HG03280 (cell line): Measurements from ENCODE around the gene C1orf159.
"Not testable (repeated sequence)": the region's sequence is repeated elsewhere in the genome, so short reads cannot be mapped to it uniquely, and the experiment has no call there.

ENCODE experiments used
- ATAC-seq: cut with Tn5 transposase; IDR thresholded peaks from one replicate; pipeline ENCODE4 v1.9.1; 2021; ENCODE audit warnings: mild to moderate bottlenecking, moderate library complexity; ENCODE audit not compliant: unreplicated experiment

The C1orf159 gene

DNA sequence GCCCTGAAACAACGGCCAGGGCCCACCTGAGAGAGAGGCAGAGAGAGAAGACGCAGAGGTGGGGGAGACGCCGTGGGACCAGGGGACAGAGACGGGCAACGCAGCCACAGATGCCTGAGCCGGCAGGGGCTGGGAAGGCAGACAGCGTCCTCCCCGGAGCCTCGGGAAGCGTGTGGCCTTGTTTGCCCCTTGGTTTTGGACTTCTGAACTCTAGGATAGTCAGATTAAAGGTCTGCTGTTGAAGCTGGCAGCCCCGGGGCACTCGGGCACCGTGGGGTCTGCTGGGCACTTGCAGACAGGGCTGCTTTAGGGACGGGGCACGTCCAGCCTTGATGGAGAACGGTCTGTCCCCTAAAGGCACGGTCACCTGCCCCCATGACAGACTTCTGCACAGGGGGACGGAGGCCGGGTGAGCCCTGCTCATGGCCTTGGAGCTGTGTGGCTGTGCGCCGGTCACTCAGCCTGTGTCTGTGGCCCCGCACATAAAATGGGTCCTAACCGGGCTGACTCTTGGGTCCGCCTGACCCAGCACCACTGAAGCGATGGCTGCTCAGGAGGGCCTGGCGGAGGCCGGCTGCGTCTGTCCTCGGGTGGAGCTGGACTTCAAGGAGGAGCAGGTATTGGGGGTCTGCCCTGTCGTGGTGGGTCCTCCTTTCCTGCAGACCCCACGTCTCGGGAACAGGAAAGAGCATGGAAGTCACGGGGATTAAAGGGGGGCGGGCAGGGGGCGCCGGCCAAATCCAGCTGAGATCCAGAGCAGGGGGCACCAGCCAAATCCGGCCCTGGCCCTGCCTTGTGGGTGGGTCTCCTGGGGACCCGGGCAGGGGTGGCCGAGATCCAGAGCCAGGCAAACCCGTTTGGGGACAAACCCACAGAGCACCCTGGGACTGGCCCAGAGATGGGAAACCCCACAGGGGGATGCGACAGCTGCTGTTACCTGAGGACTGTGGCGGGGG is 32.2 kb downstream of the C1orf159 start:
- ATAC-seq = no peak

DNA sequence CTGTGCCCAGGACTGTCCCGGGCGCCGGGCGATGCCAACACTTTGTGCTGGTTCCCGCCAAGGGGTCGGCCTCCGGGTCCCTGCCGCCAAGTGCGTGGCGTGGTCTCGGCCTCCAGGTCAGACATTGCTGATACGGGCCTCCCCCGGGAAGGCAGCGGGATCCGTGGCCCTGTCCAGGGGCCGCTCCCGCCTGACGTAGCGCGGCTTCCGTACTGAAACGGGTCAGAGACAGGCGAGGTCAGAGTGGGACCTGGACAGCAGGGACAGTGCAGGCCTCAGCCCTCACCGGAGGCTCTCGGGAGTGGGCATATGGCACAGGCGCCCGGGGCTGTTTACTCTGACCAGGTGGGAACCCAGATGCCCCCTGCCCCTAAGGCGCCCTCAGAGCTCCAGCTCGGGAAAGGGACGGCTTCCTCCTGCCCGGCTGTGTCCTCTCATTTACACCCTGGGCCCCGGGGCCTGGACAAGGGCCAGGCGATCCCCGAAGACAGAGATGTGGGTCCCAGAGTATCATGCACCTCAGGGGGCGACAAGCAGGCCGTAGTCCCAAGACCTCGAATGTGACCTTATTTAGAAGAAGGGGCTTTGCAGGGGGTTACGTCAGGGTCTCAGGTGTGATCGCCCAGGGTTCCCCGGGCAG is 33.0 kb downstream of the C1orf159 start:
- ATAC-seq = no peak

DNA sequence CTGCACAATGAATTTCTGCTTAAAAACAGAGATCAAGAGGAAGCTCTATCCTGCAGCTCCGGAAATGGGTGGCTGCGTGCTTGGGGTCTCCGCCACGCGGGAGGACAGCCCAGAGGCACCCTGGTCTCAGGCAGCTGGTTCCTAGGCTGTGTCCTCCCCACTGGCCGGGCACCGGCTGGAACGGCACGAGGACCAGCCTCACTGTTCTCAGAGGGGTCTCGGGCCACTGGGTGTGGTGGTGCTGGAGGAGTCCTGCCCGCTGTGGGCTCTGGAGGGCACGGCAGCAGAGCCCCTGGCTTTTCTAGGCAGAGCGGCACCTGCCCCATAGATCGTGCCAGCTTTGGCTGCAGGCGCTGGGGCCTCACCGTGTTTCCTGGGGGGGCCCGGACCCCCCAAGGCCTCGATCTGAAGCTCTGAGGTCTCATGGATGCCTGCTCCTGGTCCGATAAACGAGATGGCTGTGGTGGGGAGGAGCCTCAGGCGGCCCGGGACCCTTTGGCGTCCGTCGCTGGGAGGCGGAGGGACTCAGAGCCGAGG is 33.6 kb downstream of the C1orf159 start:
- no peak for ATAC-seq

DNA sequence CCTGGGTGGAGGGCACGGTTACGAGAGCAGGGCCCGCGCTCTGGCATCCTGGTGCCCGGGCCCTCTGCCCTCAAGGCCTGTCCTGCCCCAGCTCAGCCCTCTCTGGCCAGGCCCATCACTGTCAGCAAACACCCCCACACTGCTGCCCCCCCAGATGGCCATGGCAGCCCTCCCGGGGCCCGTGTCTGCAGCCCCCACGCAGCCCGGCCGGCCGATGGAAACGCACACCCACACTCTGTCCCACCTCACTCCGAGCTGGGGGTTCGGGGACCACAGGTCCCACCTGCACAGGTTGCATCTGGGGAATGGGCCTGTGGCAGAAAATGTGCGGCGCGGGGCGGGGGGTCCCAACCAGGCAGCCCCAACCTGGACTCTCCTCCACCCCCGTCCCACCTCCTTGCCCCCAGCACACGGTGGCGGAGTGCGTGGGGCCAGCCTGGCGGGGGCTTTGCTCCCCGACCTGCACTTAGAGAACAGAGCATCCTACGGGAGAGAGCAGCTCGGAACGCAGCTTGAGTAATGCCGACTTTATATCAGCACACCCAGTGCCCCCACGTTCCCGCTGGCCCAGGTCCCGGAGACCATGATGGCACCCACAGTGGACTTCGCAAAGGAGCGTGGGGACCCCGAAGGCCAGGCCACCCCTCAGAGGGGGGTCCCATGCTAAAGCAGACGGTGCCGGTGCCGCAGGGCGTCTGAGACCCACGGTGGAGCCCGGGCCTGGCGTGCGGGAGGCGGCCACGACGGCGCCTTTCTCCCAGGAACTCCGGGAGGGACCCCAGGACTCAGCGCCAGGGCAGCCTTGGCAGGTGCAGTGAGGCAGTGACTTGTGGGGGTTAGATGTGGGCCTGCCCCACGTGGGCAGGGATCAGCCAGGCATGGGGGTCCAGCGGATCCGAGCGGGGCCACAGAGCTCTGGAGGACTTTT is 34.3 kb downstream of the C1orf159 start:
- ATAC-seq = no peak

DNA sequence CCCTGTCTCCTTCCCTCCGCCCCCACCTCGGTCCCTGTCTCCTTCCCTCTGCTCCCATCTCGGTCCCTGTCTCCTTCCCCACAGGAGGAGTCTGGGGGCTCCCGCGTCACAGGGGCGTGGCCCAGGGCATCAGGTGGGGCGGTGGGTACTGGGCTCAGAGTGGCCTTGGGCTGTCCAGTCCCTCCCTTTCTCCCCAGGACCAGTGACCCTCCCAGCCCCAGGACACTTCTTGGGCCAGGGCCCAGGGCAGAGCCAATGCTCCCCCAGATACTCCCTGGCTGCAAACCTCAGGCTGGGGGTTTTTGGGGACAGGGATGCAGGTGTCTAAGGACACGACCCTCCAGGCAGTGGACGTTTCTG is 35.0 kb downstream of the C1orf159 start:
- no peak for ATAC-seq

DNA sequence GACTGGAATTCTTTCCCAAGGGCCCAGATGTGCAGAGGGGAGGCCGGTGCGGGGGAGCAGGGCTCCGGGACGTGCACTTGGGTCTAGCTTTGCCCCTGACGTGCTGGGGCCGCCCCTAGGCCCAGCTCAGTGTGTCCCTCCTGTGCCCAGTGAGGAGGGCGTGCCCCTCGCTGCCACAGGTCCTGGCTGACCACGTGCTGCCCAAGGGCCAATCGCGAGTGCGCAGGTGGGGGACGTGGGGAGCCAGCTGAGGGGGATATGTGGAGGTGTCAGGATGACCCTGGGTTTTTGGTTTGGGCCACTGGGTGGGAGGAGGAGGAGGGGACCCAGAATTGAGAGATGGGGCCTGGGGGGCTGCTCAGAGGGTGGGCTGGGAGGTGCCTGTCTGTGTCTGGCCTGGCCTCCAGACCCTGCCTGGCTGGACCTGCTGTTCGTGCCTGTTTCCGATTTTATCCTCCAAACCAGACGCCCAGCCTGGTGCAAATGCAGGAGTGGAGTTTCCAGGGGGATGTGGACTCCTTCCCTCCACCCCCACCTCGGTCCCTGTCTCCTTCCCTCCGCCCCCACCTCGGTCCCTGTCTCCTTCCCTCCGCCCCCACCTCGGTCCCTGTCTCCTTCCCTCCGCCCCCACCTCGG is 35.6 kb downstream of the C1orf159 start:
- no peak for ATAC-seq

DNA sequence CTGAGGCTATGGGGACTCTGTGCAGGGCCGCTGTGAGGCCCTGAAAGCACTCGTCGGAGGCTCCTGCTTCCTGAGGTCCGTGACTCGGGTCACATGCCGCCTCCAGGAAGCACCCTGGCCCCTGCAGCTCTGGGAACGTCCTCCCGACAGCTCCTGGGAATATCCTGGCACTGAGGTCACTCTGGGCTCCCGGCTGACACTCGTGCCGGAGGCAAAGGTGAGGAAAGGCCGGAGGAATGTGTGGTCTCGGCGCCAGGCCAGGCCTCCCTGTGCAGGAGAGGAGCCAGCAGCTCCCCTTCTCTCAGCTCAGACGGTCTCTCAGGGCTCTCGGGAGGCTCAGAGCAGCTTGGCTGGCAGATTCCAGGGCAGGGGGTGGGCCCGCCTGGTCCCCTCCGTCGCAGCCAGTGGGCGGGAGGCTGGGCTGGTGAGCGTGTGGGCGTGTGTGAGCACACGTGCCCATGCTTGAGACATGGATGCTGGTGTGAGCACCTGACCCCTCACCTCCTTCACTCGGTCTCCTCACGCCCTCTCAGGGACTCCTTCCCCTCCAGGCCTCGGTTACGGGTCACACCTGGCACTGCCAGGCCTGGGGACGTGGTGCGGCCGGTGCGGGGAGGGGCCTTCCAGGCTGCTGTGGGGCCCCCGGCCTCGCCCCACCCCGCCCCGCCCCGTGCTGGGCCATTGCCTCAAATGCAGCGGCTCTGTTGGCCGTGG is 36.3 kb downstream of the C1orf159 start:
- ATAC-seq = no peak

DNA sequence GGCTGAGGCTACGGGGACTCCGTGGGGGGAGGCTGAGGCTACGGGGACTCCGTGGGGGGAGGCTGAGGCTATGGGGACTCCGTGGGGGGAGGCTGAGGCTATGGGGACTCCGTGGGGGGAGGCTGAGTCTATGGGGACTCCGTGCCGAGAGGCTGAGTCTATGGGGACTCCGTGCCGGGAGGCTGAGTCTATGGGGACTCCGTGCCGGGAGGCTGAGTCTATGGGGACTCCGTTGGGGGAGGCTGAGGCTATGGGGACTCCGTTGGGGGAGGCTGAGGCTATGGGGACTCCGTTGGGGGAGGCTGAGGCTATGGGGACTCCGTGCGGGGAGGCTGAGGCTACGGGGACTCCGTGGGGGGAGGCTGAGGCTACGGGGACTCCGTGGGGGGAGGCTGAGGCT is 38.5 kb downstream of the C1orf159 start:
- not testable (repeated sequence) for ATAC-seq

DNA sequence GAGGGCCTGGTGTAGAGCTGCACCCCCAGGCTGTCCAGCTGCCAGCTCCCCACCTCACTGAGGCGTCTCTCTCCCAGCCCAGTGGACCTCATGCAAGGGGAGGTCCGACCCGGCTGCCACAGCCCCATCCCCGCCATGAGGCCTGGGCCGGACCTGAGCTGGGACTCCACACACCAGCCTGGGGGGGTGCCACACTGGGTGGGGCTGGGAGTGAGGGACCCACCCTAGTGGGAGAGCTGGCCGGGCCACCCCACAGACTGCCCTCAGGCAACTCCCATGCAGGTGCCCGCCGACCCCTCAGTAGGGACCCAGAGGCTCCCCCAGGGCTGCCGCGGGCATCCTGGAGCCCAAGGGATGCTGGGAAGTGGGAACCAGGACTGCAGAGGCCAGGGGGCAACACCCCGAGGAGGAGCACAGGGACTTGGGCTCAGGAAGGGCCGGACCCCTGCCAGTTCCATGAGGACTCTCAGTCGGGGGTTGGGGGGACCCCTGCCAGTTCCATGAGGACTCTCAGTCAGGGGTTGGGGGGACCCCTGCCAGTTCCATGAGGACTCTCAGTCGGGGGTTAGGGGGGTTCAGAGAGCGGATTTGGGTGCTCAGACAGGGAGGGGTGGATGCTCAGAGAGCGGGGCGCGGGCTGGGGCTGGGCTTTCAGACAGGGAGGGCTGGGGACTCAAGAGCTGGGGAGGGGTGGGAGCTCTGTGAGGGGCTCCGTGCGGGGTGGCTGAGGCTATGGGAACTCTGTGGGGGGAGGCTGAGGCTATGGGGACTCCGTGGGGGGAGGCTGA is 40.5 kb downstream of the C1orf159 start:
- no peak for ATAC-seq

DNA sequence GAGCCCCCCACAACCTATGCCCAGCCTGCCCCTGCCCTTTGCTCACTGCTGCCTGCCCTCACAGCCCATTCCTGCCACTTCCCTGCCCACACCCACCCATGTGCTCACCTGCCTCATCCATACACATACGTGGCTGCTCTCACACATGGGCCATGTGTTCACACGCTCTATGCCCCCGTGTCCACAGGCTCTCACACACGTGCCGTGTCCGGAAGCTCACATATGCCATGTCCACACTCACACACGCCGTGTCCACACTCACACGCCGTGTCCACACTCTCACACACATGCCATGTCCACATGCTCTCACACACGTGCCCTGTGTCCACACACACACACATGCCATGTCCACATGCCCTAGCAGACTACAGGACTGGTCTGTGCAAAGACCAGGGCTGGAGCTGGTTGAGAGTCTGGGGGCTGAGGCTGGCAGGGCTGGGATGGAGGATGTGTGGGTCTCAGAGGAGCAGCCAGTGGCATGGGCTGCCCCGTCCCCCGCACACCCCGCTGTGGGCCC is 41.2 kb downstream of the C1orf159 start:
- no peak for ATAC-seq

DNA sequence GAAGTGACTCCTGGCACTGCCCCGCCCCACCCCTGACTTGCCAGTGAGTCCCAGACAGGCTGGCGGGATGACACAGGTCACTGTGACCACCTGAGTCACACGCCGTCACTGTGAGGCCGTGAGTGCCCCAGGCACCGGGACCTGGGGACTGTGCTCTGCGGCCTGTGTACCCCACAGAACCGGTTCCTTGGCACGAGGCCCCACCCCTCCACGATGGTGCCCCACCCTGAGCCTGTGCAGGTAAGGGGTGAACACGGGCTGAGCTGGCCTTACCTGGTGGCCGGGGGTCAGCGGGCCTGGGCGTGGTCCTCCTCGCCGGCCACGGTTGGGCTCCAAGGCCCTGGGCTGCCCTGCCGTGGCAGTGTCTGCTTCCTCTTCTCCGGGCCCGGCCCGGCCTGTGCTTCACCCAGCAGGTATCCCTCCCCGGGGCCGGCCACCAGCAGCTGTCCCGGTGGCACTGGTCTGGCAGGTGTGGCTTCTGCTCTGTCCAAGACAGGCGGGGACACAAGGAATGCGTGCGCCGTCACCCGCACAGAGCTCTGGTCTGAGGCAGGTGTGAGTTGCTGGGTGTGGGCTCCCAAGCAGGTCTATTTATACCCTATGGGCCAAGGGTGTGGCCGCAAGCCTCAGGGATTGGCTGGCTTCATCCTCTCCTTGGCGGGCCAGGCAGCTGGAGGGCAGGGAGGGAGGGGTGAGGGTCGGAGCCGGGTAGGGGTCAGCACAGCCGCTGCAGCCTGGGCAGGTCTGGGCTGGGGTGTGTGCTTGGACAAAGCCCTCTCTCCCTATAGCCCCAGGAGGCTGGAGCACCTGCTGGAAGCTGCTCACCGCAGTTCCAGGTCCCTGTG is 41.9 kb downstream of the C1orf159 start, which contains the start of gene RNF223:
Gene RNF223 (minus strand): TSS at position 564 of the 845 bp plus-strand sequence. CDS start 1,740 bp downstream, outside the sequence.
- no peak for ATAC-seq

DNA sequence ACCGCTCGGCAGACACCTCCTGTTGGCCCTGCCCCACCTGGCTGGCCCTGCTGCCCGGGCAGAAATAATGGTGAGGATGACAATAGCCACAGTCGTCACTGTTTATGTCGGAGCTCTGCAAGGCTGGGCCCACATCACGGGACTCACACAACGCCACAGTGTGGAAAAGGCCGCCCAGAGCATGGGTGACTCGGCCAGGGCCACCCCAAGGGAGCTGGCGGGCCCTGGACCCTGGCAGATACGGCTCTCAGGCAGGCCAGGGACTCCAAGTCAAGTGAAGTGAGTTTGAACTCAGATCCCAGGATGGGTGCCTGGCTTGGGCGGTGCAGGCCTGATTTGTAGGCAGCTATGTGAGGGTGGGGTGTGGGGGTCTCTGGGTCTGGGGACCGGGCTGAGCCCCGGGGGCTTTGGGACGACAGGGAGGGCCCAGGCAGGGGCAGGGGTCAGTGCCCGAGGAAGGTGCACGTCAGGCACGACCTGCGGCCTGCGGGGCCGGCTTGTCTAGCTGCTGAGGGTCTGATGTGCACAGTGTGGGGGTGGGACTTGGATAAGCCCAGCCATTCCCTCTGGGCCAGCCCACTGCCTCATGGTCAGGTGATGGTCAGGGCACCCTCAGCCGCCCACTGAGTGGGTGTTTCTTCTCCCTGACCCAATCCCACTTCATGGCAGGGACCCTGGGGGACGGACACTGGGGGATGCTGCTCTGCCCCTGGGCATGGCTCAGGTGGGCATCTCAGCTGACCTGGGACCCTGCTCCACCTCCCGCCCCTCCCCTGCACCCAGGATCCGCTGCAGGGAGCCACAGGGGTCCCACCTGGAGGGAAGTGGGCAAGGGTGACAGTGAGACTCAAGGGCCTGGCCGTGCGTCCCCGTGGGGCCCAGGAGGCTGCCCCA is 42.8 kb downstream of the C1orf159 start:
- no peak for ATAC-seq

DNA sequence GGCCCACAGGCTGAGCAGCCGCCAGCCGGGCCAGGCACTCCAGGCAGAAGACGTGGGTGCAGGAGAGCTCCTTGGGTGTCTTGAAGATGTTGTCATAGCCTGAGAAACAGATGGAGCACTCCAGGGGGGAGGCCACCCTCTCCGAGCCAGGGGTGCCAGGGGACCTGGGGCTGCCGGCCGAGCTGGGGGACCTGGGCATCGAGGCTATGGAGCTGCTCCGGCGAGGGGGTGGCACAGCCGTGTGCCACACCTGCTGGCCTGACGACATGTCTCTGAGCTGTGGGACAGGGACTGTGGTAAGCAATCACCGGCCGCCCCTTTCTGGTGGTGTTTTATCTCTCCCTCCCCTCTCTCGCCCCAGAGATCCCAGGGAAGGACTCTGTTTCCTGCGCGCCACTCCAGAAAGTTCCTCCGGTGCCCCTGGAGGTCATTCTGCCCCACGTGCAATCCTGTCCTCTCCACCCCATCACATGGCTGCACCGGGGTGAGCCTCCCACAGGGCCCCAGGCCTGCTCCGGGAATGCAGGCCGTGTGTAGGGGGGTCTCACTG is 43.5 kb downstream of the C1orf159 start:
- no peak for ATAC-seq

DNA sequence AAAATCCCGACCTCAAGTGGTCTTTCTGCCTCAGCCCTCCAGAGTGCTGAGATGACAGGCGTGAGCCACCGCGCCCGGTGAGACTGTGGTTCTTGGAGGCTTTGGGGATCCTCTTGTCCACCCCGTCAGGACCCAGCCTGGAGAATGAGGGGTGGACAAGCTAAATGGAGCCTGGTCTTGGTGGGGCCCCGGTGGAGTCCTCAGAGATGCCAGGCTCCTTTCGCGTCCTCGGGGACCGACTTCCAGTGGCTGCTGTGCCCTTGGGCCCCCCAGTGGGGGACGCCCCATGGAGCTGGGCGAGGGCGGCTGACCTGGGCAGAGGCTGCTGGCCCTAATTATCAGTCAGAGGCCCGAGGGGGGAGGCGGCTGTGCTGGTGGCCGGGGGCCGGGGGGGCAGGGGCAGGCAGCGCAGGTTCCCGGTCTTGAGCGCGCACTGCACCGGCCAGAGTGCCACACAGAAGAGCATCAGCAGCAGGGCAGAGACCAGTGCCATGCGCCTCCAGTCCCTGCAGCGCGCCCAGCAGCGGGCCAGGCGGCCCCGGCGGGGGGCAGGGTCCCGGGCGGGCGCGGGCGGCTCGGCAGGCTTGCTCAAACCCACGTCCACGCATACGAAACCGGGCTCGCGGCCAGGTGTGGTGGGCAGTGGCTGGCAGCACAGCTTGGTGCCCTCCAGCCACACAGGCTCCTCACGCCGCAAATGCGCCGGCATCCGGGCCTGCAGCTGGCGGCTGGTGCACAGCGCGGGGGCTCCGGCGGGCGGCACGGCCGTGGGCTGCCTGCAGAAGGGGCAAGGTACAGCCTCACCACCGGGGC is 44.2 kb downstream of the C1orf159 start:
- ATAC-seq = no peak
